Glutamatergic neuron (in vitro differentiated cells): ENCODE measurements around the gene SERINC5. TPM values are rescaled to one million over a fixed set of nuclear protein-coding genes. Genes with fewer than 3 reads are reported as not detected.

Source experiments
- DNase-seq: peaks from one replicate; pipeline ENCODE4 v3.0.0; 2022
- H3K27ac Mint-ChIP-seq: one replicate; pipeline ENCODE4 v1.8.0; 2020; ENCODE audit warnings: mild to moderate bottlenecking, mixed read lengths, inconsistent platforms; ENCODE audit not compliant: unreplicated experiment
- H3K27me3 Mint-ChIP-seq: one replicate; pipeline ENCODE4 v1.8.0; 2020; ENCODE audit warnings: mild to moderate bottlenecking, moderate library complexity, mixed read lengths, inconsistent platforms; ENCODE audit not compliant: unreplicated experiment
- H3K36me3 Mint-ChIP-seq: one replicate; pipeline ENCODE4 v1.8.0; 2020; ENCODE audit warnings: mild to moderate bottlenecking, mixed read lengths, inconsistent platforms; ENCODE audit not compliant: unreplicated experiment
- H3K4me1 Mint-ChIP-seq: one replicate; pipeline ENCODE4 v1.8.0; 2020; ENCODE audit warnings: mild to moderate bottlenecking, low read depth, mixed read lengths, inconsistent platforms; ENCODE audit not compliant: unreplicated experiment
- H3K4me3 Mint-ChIP-seq: one replicate; pipeline ENCODE4 v1.8.0; 2020; ENCODE audit warnings: mild to moderate bottlenecking, mixed read lengths, inconsistent platforms; ENCODE audit not compliant: unreplicated experiment
- H3K9me3 Mint-ChIP-seq: one replicate; pipeline ENCODE4 v1.8.0; 2020; ENCODE audit warnings: mild to moderate bottlenecking, moderate library complexity, mixed read lengths, inconsistent platforms; ENCODE audit not compliant: unreplicated experiment
- CTCF ChIP-seq: fragments of 200-600 bp; sonication (generic); IDR thresholded peaks from one replicate; pipeline ENCODE4 v1.5.0; 2021; ENCODE audit not compliant: partially characterized antibody, unreplicated experiment
- total RNA-seq: library from RNA; stranded (reverse); fragmentation: NEBNext Ultra II Directional; extraction: Animal tissue kit (Norgen Biotek cat#: 25700); gene quantifications from one replicate; pipeline ENCODE4 v1.2.1, GENCODE V29; 2021; ENCODE audit not compliant: unreplicated experiment

SERINC5 gene
- total RNA-seq, 1 donor from 2014 or later = 15.1 TPM

DNA sequence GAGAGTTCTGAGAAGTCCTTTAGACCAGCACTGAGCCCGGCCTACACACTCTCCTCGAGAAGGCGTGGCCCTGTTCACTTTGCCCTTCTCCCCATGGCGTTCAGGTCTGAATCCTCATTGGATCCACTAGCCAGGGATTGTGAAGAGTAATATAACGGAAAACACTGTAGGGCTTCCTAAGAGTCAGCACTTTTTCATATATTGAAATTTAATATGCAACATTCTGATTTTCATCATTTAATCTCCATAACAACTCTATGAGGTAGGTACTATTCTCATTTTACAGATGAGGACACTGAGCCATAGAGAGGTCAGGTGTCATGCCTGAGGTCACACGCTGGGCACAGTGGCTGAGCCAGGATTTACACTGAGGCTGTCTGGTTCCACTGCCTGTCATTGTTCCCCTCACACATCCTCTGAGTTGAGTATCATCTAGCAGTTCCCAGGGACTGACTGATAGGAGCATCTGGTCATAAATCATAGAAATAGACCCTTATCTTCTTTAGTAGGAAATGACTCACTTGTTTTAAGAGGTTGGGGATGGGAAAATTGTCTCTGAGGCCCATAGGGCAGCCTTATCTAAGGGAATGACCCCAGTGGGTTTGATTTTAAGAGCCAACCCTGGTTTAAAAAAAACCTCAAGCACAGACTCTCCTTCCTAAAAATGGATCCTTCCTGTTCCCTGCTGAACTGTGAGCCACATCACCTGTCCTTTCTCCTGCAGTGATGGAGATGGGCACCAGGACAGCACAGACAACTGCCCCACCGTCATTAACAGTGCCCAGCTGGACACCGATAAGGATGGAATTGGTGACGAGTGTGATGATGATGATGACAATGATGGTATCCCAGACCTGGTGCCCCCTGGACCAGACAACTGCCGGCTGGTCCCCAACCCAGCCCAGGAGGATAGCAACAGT lies 179.5 kb downstream of the SERINC5 start:
- no peaks in the 10 kb centered on the region for H3K36me3 Mint-ChIP-seq
- no peaks in the 10 kb centered on the region for H3K9me3 Mint-ChIP-seq
- no peak for TF ChIP-seq CTCF
- no peaks in the 10 kb centered on the region for H3K27me3 Mint-ChIP-seq
- no peak overlapping the region for H3K4me3 Mint-ChIP-seq
- H3K27ac Mint-ChIP-seq = no peak overlapping the region
- DNase-seq = no peak
- H3K4me1 Mint-ChIP-seq = no peaks in the 10 kb centered on the region

DNA sequence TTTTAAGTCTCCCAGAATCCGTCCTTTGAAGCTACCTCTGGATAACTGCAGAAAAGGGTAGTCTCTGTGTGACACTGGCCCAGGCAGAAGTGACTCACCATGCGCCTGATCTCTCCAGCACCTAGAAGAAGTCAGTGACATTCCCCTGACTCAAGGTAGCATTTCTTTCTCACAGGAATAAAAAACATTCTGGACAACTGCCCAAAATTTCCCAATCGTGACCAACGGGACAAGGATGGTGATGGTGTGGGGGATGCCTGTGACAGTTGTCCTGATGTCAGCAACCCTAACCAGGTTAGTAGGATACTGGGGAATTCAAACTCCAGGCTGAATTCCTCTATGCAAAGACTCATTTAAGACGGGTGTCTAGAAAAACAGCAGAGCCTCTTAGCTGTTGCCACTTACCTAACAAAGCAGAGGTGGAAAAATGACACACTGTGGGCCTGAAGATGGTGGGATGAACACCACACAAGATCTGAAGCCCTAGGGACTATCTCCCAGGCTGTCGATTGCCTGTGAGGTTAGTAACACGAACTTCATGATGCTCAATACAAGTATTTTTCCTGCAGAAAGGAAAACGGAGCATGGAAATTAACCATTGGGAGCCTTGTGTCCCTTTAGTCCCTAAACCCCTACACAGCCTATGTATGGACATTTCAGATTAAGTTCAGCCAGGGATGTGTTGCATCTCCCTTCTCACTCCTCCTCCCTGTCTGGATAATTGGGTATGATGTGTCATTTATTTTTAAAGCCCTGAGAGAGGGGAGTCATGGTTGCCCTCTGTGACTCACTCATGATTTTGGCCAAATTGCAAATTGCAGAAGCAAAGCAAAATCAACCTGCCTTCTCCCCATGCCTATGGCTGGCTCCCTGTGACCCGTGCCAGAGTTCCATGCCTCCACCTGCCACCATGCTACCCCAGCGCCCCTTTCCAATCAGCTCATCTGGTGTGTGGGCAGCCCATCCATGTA lies 183.5 kb downstream of the SERINC5 start:
- peaks cover 14% of the 10 kb centered on the region for H3K4me1 Mint-ChIP-seq

GRCh38 chr5:80071510-80072021 lies 184.3 kb downstream of the SERINC5 start:
- H3K4me3 Mint-ChIP-seq = no peak overlapping the region
- TF ChIP-seq CTCF = no peak

More for the DNA sequence above, 183.5 kb downstream of the SERINC5 start:
- Mint-ChIP-seq H3K9me3 (no peaks in the 10 kb centered on the region), H3K4me3 (no peak overlapping the region), H3K27ac (no peak overlapping the region), H3K36me3 (peaks cover 4% of the 10 kb centered on the region), H3K27me3 (no peaks in the 10 kb centered on the region)
- TF ChIP-seq CTCF = no peak
- no peak for DNase-seq

DNA sequence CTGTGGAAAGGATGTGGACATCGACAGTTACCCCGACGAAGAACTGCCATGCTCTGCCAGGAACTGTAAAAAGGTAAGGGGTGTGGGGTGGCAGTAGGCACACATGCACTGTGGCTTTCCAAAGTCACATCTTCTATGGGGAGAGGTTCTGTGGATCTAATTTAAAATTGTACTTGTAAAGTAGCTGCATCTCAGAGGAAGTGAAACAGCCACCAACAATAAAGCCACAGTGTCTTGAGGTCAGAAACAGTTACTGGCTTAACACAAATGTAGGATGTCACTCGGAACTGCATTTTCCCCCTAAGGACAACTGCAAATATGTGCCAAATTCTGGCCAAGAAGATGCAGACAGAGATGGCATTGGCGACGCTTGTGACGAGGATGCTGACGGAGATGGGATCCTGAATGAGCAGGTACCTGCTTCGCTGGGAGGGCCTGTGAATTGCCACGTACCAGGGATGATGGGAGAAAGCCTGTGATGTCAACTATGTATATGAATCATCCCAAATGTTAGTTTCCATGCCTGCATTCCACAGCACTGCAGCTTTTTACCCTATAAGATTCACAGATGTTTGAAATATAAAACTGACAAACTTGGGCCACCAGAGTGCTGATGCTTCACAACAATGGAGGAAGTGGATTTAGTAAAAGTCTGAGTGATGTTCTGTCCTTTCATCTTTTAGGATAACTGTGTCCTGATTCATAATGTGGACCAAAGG lies 185.4 kb downstream of the SERINC5 start:
- DNase-seq = no peak
- TF ChIP-seq CTCF = no peak
- H3K27ac Mint-ChIP-seq = no peak overlapping the region
- no peaks in the 10 kb centered on the region for H3K27me3 Mint-ChIP-seq
- no peaks in the 10 kb centered on the region for H3K9me3 Mint-ChIP-seq
- H3K4me1 Mint-ChIP-seq = peaks cover 14% of the 10 kb centered on the region
- peaks cover 4% of the 10 kb centered on the region for H3K36me3 Mint-ChIP-seq
- no peak overlapping the region for H3K4me3 Mint-ChIP-seq

More at GRCh38 chr5:80071510-80072021, 184.3 kb downstream of the SERINC5 start:
- Mint-ChIP-seq H3K36me3 (peaks cover 4% of the 10 kb centered on the region), H3K27me3 (no peaks in the 10 kb centered on the region), H3K4me1 (peaks cover 14% of the 10 kb centered on the region), H3K27ac (no peak overlapping the region), H3K9me3 (no peaks in the 10 kb centered on the region)
- DNase-seq = no peak
